Measurements from ENCODE around the gene KRTAP1-5. TPM values are rescaled to one million over a fixed set of nuclear protein-coding genes. Genes with fewer than 3 reads are reported as not detected.

The KRTAP1-5 gene
- total RNA-seq, 1 donor from 2014 or later = not detected

- Histone ChIP-seq H3K9me3 (no peaks in the 10 kb centered on the region), H3K27me3 (peaks cover 16% of the 10 kb centered on the region), H3K4me1 (no peaks in the 10 kb centered on the region), H3K4me3 (no peak overlapping the region), H3K27ac (no peak overlapping the region), H3K36me3 (no peaks in the 10 kb centered on the region)
- DNase-seq (no peak), ATAC-seq (no peak)
- intact Hi-C loops (cut with DNase I) = no loop called here
- no peak for TF ChIP-seq CTCF (IDR thresholded peaks at IDR 0.05)
Observed at GRCh38 chr17:40996829-40997228, 30.2 kb downstream of the KRTAP1-5 start.

GRCh38 chr17:40995116-40995515 is 31.9 kb downstream of the KRTAP1-5 start:
- H3K36me3 ChIP-seq = no peaks in the 10 kb centered on the region
- H3K27ac ChIP-seq = no peak overlapping the region
- no peaks in the 10 kb centered on the region for H3K9me3 ChIP-seq
- DNase-seq (no peak), ATAC-seq (no peak)
- peaks cover 23% of the 10 kb centered on the region for H3K27me3 ChIP-seq
- intact Hi-C loops (cut with DNase I) = no loop called here
- TF ChIP-seq CTCF (IDR thresholded peaks at IDR 0.05) = no peak
- H3K4me1 ChIP-seq = no peaks in the 10 kb centered on the region
- no peak overlapping the region for H3K4me3 ChIP-seq

GRCh38 chr17:40993839-40994238 is 33.2 kb downstream of the KRTAP1-5 start, which contains the start of gene KRTAP3-3:
Gene KRTAP3-3, minus strand, starts transcription at chr17:40994164. Its CDS starts 67 bp downstream, at chr17:40994097.
- Histone ChIP-seq H3K36me3 (no peaks in the 10 kb centered on the region), H3K4me1 (no peaks in the 10 kb centered on the region), H3K27ac (no peak within 1 kb of the TSS), H3K4me3 (no peak within 1 kb of the TSS), H3K9me3 (no peaks in the 10 kb centered on the region), H3K27me3 (peaks cover 23% of the 10 kb centered on the region)
- DNase-seq = no peak
- TF ChIP-seq CTCF (IDR thresholded peaks at IDR 0.05) = no peak
- ATAC-seq = no peak
- intact Hi-C loops (cut with DNase I) = no loop called here

GRCh38 chr17:40993084-40993483 is 33.9 kb downstream of the KRTAP1-5 start:
- peaks cover 23% of the 10 kb centered on the region for H3K27me3 ChIP-seq
- intact Hi-C loops (cut with DNase I) = no loop called here
- TF ChIP-seq CTCF (IDR thresholded peaks at IDR 0.05) = no peak

GRCh38 chr17:40992666-40993065 is 34.3 kb downstream of the KRTAP1-5 start:
- intact Hi-C loops (cut with DNase I) = no loop called here
- DNase-seq = no peak

More at GRCh38 chr17:40993084-40993483, 33.9 kb downstream of the KRTAP1-5 start:
- Histone ChIP-seq H3K9me3 (no peaks in the 10 kb centered on the region), H3K36me3 (no peaks in the 10 kb centered on the region), H3K27ac (no peak overlapping the region), H3K4me3 (no peak overlapping the region), H3K4me1 (no peaks in the 10 kb centered on the region)
- ATAC-seq (no peak), DNase-seq (no peak)

More at GRCh38 chr17:40992666-40993065, 34.3 kb downstream of the KRTAP1-5 start:
- no peak for TF ChIP-seq CTCF (IDR thresholded peaks at IDR 0.05)
- peaks cover 23% of the 10 kb centered on the region for H3K27me3 ChIP-seq
- ATAC-seq = no peak
- no peak overlapping the region for H3K4me3 ChIP-seq
- no peaks in the 10 kb centered on the region for H3K4me1 ChIP-seq
- H3K27ac ChIP-seq = no peak overlapping the region
- no peaks in the 10 kb centered on the region for H3K36me3 ChIP-seq
- H3K9me3 ChIP-seq = no peaks in the 10 kb centered on the region

All from upper lobe of right lung (tissue), 1 donor.